NCI-H187 treated with DMSO at 0.1 percent for 48 hours (cell line): ENCODE measurements around the gene LANCL1.

Experiments
- DNase-seq: peaks from one replicate; lab custom pipeline; 2025; lab: John Stamatoyannopoulos, UW

Gene LANCL1

GRCh38 chr2:210392469-210392881, 84.1 kb downstream of the LANCL1 start:
- DNase-seq, result no peak

DNA sequence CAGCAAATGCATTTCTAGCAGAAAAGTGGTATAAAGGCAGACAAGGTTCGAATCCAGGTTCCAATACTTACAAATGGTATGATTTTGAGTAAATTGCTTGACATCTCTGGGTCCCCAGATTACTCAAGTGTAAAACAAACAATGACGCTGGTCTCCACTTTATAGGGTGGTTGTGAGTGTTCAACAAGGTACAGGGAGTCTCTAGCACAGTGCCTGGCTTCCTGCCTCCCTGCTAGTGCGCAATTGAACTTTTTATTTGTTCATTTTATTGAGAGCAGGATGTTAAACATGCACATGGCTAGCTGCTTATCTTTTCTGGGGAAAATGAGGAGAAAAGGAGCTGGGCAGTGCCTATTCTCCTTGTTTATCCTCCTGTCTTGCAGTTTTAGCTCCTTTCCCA, 86.7 kb downstream of the LANCL1 start:
- no peak for DNase-seq

- DNase-seq, result no peak
Observed at GRCh38 chr2:210388148-210388547, 88.4 kb downstream of the LANCL1 start.

DNA sequence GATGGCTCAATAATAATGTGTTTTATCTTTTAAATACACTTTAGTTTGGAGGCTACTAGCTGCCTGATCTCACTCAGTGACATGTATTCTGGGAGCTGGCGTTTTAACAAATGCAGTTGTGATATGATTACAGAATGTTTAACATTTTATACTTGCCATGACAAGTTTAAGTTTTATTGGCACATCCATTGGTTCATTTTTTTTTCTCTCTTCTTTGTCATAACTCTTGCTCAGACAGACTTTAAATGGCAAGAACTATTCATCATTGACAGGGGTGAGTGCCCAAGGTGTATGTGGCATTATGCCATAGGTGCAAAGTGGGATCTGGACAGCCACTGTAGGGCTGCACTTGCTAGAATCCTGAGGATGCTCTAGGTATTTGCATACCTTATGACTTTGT, 89.5 kb downstream of the LANCL1 start:
- no peak for DNase-seq
